Eye (tissue), 1 donor: ENCODE data around the gene PAX9.

ENCODE experiments used
- DNase-seq: peaks from one replicate; pipeline ENCODE4 v3.0.0-alpha.2; 2015

Gene PAX9

DNA sequence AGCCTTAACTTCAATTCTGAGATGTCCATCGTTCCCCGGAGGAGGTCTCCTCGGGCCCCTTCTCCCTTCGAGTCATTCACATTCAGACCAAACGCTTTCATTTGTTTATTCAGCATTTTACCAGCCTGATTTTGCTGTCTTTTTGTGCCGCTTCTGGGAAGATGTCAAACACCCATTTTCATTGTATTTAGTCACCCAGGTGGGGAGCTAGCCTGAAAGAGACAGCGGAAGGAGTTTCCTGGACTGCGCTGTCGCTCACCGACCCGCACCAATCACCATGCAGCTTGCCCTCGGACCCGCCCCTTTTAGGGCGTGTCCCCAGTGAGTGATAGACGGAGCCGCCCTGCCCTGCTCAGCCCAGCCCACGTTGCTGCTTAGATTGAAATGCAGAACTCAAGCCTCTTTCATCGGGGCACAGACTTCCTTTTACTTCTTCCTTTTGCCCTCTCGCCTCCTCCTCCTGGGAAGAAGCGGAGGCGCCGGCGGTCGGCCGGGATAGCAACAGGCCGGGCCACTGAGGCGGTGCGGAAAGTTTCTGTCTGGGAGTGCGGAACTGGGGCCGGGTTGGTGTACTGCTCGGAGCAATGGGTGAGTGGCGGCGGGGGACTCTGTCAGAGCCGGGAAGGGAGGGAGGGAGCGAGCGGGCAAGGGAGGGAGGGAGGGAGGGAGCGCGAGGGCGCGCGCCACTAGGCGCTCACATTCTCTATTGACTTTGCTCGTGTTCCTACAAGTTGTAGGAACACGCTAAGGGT lies at the start of gene PAX9:
Gene PAX9 (plus strand): TSS at position 355 of the 752 bp plus-strand sequence. CDS start 230 bp downstream, at position 585.
- peak; percentile 95 for DNase-seq

DNA sequence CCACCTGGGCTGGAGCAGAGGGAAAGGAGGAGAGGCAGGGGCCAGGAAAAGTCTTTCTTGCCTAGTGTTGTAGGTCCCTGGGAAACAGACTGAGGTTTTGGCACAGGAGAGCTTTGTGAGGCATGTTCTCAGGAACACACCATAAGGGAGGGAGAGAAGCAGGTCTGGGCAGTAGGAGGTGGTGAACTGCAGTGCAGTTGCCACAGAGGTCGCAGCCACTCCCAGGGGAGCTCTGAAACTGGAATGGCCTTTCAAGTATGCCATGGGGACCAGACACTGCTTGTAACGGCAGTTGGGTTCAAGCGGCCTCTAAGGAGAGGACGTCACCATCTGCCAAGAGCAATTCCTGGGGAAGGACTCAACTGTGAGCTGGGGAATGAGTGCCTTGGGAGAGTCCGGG lies 43.8 kb upstream of the PAX9 start:
- DNase-seq: peak; percentile 6

DNA sequence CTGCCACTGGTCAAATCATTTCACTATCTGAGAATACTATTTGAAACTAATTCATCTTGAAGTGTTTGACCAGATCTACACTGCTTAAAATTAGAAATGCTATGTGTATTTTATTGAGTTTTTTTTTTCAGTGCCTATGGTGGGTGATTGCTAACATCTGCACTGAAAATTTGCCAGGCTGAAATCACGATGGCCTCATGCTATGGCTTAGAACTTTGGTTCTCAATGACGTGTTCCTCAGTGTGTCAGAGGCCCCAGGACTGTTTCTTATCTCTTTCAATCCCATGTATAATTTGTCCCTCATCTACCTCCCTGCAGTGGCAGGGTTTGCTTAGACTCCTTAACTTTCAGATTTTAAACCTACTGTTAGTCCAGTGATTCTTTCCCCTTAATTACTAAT lies 43.0 kb upstream of the PAX9 start:
- DNase-seq: no peak

DNA sequence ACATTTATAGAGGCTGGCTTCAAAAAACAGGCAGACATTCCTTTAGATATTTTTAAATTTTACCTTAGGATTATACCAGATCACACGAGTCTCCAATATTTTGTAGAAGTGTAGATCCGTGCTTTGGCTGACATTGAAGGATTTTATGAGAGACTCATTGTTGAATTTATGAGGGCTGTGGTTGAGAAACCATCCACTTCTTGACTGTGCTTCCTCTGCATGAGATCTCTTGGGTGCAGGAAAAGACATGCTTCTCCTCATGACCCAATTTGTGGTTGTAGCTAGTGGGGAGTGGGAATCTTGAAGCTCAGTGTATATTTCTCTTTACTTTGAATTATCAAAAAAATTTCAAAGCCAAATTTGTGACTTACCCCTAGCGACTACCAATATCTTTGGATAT lies 42.5 kb upstream of the PAX9 start:
- no peak for DNase-seq

DNA sequence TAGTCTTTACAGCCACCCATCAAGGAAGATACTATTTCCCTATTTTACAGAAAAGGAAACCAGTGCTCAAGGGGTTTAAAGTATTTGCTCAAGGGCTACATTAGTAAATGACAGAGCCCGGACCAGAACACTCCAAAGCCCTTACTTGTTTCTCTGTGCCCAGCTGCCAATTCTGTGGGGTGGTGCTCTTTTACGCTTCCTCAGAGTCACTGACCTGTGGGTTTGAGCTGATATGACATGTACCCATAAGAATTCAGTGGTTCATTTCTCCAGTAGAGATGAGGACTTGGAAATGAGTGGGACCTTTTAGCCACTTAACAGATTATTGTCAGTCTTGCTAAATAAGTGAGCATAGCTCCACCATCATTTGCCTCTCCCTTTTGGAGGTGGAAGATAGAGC lies 41.8 kb upstream of the PAX9 start:
- no peak for DNase-seq

DNA sequence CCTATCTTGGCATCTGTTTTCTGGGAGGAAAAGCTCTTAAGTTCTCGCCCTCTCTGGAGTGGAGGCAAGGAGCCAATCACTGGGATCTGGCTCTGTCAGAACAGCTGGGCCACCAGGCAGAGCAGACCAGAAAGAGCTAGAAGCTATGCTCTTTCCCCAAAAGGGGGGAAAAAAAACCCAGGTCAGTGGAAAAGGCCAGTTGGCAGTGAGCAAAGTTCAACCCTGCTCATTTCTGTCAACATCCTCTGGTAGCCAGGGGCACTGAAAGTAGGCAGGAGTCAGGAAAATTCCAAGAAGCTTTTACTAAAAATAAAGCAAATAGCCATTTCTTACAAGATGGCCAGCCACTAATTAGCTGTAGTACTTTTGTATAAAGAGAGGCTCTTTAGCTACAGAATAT lies 36.6 kb upstream of the PAX9 start:
- DNase-seq: no peak

DNA sequence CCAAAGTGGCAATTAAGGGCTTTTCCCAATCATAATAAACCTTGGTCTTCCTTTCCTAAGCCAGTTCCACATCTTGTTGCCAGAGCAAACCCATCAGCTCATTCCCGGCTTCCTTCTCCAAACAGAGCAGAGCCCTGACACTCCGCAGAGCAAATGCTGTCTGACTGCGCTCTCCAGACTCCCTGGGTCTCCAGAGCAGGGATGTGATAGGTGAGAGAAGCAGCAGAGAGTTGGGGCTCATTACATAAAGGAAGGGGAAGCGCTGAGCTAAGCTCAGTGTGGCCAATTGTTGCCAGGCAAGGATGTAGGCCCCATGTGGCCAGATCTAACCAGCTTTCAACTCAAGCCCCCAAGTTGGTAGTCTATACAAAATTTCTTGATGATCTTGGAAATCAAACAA lies 36.2 kb upstream of the PAX9 start:
- no peak for DNase-seq

DNA sequence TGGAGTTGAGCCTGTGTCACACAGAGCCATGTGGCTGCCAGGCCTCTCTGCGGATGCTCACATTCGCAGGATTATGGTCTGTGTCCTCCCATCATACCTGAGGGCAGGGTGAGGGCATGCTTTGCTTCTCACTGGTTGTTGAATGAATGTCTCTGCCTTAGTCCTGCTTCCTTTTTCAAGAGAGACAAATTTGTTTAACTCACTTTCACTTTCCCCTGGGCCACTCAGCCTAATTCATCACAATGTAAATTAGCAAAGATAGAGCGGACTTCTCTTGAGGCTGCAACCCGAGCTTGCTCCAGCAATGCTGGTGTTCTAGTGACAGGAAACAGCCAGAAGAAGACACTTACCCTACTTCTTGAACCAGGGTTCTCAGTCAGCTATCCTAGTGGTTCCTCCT lies 35.5 kb upstream of the PAX9 start:
- DNase-seq: no peak

DNA sequence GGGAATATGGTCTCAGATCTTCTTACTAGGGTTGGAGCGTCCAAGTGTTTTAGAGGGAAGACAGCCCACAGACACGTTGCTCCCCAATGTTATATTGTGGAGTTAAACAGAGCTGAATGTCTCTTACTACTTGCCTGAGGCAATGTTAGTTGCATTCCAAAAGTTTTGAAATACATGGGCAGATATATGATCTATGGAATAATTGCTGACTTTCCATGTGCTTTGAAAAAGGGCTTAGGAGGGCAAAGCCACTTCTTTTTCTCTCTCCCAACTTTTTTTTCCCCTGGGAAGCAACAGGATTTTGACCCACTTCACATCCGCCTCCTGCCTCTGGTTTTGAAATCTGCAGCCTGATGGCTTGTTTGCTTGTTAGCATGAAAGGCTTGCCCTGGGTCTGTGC lies 33.7 kb upstream of the PAX9 start:
- DNase-seq: no peak

DNA sequence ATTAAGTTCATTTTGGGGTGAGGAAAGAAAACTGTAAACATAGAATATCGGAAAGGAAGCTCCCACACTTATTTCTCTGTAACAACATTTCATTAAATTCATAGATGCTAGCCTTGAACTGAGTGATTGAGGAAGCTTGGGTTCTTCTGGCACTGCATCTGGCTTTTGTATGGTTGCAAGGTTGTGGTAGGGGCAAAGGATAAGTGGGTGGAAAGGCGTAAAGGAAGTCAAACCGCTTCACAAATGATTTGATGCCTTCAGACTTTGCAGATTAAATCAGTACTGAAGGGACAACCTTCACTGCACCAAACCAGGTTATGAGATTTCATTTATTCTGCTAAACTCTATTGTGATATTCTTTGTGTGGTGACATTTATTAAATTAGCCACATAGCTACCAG lies 28.1 kb upstream of the PAX9 start:
- DNase-seq: no peak

DNA sequence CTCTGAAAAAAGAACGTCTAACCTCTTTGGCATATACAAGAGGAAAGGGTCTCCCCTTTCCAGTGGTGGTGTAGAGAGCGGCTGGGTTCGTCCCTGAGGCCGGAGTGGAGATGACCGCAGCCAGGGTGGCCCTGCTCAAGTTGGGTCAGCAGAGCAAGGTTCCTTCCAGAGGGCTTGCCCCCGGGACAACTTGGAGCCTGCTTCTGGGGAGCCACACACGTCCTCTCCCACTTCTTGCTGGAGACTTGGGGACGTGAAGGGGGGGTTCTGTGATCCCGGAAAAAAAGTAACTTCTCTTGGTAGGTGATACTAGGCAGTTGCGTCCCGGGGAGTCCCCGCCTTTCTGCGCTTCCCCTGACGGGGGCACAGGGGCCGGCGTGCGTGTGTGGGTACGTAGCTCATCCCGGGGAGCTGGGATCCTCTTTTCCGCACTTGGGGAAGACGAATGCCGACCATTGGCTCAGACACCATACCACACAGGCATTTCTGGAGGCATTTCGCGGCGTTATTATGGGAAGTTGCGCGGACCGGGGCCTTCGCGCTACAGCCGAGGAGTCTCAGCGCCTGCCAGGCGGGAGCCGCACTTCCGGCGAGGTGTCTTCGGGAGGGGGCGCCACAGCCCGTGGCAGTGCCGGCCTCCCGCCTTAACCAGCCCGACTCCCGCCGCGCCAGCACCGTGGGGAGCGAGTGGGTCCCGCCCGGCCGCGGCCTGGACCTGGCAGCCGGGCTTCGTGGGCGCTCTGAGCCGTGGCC lies 14.8 kb upstream of the PAX9 start:
- peak; percentile 70 for DNase-seq

DNA sequence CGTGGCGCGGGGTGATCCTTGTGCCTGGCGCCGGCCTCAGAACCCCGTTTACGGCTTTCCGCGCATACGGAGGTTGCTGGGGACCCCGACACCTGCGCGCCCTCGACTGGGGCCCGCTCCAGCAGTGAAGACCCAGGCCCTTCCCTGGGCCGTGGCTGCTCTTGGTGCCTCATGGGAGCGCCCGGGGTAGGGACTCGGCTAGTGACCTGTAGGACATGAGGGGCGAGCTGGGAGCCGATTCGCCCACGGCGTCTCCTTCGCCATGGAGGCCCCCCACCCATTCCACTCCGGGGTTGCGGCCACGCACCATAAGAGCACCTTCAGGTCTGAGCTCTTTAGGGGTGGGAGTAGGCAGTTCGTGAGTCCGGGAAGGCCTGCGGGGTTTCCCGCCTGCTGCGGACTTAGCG lies 14.2 kb upstream of the PAX9 start:
- no peak for DNase-seq

DNA sequence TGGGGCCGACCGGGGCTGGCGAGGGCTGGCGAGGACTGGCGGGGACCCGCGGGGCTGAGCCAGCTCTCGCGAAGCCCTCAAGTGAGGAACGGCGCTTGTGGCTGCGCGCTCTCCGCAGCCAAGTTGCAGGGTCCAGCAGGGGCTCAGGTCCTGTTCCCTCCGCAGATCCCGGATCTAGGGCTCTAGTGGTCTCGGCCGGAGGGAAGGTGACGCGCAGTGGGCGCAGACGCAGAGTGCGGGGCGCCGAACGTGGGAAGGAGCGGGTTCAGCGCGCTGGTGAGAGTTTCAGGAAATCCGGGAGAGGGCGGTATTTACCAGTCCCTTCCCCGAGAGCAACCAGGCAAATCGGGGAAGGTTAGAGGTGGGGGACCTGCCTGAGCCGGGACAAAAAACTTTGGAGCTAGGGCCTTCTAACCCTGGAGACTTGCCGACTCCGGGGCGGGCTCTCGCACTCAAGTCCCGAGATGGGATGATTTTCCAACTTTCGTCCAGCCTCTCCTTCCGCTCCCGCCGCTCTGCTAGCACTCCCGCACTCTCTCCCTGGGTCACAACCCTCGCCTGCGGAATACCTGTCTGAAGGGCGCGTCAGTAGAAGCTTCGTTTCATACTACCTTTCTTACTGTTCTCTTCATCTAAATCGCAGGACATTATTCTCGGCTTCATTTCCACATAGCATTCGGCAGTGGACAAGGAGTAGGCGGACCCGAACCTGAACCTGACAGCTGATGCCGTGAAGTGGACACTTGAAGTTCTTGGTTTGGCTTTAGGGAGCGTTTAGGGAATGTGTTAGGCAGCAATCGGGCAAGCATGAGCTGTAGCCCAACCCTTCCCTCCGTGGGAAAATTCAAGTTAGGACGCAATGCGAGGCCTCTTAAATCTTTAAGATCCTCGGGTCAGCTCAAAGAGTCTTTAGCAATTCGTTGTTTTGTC lies 13.6 kb upstream of the PAX9 start:
- peak; percentile 88 for DNase-seq

DNA sequence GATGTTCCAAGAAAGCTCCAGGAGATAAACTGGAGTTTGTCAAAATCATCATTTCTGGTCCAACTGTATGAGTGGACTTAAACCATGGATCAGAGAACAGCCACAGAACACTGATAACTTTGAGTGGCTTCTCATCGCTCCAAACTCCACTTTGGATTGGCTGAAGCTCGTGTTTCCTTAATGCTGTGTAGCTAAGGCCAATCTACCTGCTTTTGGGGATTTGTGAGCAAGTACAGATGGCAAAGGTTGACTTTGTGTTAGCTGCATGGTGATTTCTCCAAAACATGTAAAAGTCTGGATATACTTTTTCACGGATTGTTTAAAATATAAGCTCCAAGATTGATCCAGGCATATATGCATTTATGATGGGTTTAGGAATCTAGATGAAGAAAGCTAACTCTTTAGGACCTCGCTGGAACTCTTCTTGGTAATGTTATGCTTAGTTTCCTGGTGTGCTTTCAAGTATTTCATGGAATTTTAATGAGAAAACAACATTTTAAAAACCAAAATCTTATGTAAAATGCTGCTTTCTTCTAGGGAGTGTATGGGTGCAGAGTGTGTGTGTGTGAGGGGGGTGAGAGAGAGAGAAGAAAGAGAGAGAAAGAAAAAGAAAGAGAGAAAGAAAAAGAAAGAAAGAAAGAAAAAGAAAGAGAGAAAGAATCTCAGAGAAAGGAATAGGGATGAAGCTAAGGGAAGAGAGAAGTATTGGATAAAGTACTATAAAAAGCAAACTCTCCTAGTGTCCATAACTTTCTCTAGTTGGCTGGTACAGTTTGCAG lies 11.6 kb upstream of the PAX9 start:
- no peak for DNase-seq

DNA sequence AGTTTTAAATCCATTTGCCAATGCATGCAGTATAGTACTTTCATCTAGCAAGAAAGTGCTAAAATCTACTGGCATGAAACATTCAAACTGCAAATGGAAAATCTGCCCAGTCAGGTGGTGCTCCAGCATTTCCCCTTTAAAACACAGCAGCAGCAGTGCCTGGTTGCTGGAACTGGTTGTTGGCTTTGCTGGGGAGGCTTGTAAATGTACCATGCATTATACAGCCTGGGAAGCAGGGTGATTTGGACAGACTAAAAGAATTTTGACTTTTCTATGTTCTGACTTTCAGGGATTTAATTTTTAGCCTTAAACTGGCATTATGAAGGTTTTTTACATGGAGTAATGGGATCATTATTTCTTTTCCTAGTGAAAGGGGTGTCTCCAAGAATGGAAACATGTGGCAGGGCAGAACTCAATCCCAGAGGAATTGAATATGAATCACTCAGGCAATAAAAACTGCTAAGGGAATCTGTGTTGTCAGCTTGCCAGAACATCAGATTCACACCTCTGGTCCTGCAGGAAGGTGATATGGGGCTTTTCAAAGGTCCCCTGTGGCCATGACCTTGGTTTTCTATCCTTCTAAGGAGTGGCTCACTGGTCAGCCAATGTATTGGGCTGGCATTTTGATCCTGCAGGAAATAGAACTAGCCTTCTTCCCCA lies 9.0 kb upstream of the PAX9 start:
- peak; percentile 20 for DNase-seq

DNA sequence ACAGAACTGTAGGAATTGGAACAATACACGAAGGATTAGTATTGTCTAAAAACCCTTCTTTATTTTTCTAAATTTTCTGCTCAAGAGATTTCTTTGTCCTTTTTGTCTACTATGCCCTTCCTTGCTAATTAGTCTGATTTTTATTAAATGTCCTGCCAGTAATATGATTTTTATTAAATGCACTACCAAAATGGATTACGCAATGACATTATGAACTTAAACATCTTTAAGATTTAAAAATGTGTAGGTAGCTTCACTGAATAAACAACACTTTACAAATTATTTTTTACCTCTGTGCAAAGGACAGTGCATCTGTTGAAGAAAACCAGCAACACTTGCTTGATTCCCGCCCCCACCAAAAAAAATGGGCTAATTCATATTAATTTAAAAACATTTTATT lies 8.2 kb upstream of the PAX9 start:
- no peak for DNase-seq

DNA sequence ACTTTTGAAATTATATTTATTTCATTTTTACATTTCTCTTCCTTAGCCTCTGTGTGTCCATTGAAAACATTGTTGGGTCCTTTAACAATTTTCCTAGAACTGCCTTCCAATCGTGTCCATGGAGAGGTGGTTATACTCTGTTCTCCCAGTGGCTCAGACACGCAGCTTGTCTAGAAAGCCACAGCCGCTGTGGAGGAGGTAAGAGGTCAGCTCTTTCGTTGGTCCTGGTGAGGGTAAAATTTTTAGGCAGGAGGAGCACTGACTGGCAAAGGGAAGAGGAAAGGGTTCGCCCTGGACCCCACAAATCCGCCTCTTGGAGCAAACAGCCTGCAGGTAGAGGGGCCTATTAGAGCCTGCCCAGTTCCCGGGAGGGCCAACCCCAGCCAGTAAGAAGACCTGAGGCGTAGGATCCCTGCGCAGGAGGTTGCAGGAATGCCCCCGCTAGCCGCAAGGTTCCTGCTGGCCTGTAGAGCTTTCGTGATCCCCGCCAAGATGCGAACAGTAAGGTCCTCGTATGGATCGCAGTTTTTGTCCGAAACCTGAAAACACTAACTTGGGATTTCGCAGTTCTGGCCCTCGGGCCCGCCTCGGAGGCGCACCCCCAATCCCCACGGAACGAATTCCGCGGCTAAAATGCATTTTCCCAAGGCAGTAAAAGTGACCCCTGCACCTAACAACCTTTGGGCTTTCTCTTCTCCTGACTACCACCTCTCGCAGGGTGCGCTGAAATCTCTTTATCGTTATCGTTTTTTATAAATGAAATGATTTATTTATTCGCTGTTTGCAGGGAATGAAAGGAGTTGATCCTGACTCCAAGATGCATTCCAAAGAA lies 7.5 kb upstream of the PAX9 start:
- DNase-seq: peak; percentile 64

DNA sequence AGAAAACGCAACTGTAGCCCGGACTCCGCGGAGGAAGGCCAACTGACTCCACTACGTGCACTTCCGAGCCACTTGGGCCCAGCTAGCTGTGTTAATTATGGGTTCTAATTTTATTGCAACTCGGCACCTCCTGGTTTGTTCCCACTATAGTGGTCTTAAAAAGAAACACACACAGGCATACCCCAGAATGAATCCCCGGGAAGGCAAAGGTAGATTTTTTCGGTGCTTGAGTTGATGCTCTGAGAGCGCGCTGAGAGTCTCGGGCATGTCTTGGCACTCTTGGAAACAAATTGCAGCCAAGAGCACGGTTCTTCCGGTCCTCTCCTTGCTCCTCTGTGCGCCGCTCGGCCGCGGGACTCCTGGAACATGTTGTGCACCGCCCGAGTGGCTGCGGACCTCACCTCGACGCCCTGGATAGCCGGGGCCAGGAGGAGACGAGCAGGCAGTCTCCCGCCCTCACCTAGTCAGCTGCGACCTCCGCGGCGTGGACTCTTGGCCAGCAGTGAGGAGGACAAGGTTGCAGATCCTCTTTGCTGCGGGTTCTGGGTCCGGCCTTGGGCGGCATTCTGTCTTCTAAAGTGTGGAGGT lies 6.8 kb upstream of the PAX9 start:
- DNase-seq: no peak

DNA sequence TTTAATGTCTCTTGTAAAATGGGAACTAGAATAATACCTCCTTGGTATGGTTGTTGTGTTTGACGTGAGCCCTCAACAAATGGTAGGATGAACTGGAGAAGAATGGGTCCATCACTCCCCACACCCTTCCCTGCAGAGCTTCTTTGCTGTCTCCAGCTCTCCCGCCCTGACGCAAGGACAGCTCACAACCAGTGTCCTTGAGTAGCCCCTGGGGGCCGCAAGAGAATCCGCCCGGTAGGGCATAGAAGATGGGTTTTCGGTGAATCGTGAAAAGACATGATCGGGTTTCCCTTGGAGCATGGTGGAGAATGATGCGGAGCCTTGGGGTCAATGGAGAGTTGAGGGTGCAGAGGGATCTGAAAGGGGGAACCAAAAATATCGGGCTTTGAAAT lies 6.1 kb upstream of the PAX9 start:
- no peak for DNase-seq

DNA sequence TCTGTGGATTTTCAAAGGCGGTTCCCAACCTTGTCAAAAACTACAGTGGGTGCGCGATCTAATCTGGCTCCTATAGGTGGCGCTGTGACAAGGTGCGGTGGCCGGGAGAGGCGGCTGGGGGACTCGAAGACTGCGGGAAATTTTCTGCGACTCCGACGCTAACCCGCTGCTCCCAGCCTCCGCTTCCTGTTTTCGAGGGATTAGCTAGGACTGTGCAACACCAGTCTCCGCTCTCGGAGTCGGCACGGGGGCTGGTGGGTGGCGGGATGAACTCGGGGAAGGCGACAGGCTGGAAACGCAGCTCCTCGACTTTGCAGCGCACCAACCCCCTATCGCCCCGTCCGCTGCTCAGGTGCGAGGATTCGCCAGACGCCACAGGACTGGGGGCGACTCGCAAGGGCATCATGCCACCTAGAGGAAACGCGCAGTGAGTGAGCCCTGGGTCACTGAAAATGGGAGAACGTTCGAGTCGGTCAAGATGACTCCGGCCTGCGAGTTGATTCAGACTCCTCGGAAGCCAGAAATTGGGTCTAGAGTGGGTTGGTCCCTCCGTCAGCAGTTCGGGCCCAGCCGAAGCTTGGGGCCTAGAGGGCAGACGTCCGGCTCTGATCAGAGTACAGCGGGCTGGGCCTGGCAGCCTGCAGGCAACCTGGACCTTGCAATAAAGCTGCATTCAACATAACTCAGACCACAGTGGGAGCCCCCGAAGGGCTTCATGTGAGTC lies 5.5 kb upstream of the PAX9 start:
- peak; percentile 87 for DNase-seq
